ENCODE data around the gene NCBP1.

Gene NCBP1

GRCh38 chr9:97706246-97706645 is 72.6 kb downstream of the NCBP1 start:
- H3K9me3 Mint-ChIP-seq = no peaks in the 10 kb centered on the region
- H3K4me3 Mint-ChIP-seq = no peak overlapping the region
- H3K4me1 Mint-ChIP-seq = peaks cover 18% of the 10 kb centered on the region
- peaks cover 7% of the 10 kb centered on the region for H3K27me3 Mint-ChIP-seq
- H3K27ac Mint-ChIP-seq = peak overlapping the region; percentile 11
- H3K36me3 Mint-ChIP-seq = no peaks in the 10 kb centered on the region

DNA sequence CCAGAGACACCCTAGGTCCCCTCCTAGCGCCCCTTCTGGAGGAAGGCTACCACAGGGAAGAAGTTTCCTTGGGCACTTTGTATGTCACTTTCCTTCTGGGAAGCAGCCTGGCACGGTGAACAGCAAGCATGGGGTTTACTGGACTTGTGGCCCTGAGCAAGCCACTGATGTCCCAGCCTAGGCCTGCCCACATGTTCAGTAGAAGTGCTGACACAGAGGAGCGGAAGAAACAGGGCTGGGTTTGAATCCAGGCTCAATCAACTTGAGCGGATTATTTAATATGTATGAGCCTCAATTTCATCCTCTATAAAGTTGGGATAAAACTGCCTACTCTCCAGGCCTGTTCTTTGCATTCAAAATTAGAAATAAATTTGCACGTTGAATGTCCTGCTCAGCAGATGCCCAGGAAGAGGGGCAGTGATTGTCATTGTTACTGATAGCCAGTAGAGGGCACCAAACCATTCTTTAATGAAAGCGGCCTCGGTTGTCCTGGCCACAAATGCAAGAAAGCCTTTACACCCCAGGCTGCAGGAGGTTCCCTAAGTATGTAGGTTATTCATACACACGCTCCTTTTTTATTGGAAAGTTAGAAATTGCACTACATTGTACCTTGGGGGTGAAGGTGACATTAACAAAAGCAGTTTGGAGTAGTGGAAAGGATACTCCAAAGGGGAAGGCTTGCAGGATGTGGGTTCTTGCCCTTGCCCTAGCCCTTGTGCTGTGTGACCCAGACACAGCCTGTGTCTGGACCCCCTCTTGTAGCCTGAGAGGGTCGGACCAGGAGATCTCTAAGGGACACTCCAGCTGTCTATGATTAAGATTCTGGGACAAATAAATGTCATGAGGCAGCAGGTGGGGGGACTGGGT is 77.0 kb downstream of the NCBP1 start:
- H3K27me3 Mint-ChIP-seq = peaks cover 2% of the 10 kb centered on the region
- no peaks in the 10 kb centered on the region for H3K36me3 Mint-ChIP-seq
- H3K9me3 Mint-ChIP-seq = no peaks in the 10 kb centered on the region
- H3K4me3 Mint-ChIP-seq = no peak overlapping the region
- peaks cover 28% of the 10 kb centered on the region for H3K4me1 Mint-ChIP-seq
- H3K27ac Mint-ChIP-seq = no peak overlapping the region

- H3K36me3 Mint-ChIP-seq = no peaks in the 10 kb centered on the region
- no peak overlapping the region for H3K27ac Mint-ChIP-seq
- no peak overlapping the region for H3K4me3 Mint-ChIP-seq
- H3K27me3 Mint-ChIP-seq = peaks cover 2% of the 10 kb centered on the region
- peaks cover 28% of the 10 kb centered on the region for H3K4me1 Mint-ChIP-seq
- H3K9me3 Mint-ChIP-seq = no peaks in the 10 kb centered on the region
These were observed 77.6 kb downstream of the NCBP1 start for GRCh38 chr9:97711223-97711626.

DNA sequence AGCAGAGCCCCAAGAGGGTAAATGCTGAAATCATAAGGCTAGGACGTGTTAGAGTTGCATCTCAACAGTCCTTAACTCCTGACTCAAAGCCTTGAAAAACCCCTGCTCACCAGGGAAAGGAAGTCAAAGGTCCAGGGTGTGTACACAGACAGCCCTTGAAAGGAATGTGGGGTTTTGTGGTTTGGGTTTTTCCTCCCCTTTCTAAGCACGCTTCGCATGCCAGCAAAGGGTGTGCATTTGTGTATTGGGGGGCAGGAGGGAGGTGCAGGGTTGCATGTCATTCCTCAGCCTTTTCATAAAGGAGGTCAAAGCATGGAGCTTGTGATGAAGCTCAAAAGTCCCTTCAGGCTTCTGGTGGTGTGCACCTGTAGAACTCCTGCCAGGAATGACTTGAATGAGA is 80.8 kb downstream of the NCBP1 start:
- no peaks in the 10 kb centered on the region for H3K27me3 Mint-ChIP-seq
- H3K4me1 Mint-ChIP-seq = peaks cover 28% of the 10 kb centered on the region
- no peaks in the 10 kb centered on the region for H3K9me3 Mint-ChIP-seq
- no peak overlapping the region for H3K27ac Mint-ChIP-seq
- H3K36me3 Mint-ChIP-seq = no peaks in the 10 kb centered on the region
- H3K4me3 Mint-ChIP-seq = no peak overlapping the region

- peaks cover 5% of the 10 kb centered on the region for H3K9me3 Mint-ChIP-seq
- H3K27ac Mint-ChIP-seq = no peak overlapping the region
- peaks cover 2% of the 10 kb centered on the region for H3K27me3 Mint-ChIP-seq
- H3K4me1 Mint-ChIP-seq = peaks cover 17% of the 10 kb centered on the region
- peaks cover 1% of the 10 kb centered on the region for H3K36me3 Mint-ChIP-seq
- no peak overlapping the region for H3K4me3 Mint-ChIP-seq
These were observed 84.2 kb downstream of the NCBP1 start for GRCh38 chr9:97717866-97718265.

DNA sequence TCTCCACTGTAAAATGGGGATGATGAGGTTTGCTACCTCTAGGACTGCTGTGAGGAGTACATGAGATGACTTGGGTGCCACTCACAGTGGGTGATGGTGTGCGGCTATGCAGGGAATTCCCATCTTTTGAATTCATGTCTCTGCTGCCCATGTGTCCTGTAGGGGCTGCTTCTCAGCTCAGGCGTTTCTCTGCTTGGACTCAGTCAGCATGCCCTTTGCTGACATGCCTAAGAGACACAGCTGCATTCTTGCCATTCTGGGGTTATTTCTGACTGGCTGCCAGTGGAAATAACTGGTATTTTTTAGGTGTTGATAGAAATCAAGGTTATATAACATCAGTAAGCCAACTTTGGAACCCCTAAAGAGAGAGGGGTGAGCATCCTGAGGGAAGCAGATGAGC is 87.8 kb downstream of the NCBP1 start:
- no peaks in the 10 kb centered on the region for H3K4me1 Mint-ChIP-seq
- H3K36me3 Mint-ChIP-seq = peaks cover 1% of the 10 kb centered on the region
- H3K9me3 Mint-ChIP-seq = peaks cover 5% of the 10 kb centered on the region
- no peak overlapping the region for H3K4me3 Mint-ChIP-seq
- H3K27me3 Mint-ChIP-seq = peaks cover 2% of the 10 kb centered on the region
- no peak overlapping the region for H3K27ac Mint-ChIP-seq

DNA sequence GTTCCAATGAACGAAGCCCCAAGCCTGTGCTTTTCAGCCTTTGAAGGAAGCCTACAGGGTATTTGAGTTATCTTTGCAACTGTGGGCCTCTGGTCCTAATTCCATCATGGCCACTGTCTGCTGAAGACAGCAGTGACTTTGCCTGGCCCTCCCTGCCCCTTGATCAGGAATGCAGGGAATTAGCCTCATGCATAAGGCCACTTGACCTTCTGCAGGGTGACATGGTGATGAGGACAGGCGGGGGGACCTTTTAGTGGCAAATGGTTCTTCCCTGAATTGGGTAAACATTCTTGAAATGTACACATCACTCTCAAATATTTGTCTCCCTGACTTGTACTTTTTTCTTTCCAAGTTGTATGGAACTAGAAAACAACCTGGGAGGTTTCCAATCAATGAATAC is 88.7 kb downstream of the NCBP1 start:
- Mint-ChIP-seq H3K27me3 (peaks cover 2% of the 10 kb centered on the region), H3K4me3 (no peak overlapping the region), H3K4me1 (no peaks in the 10 kb centered on the region), H3K36me3 (peaks cover 1% of the 10 kb centered on the region), H3K27ac (no peak overlapping the region), H3K9me3 (peaks cover 5% of the 10 kb centered on the region)
